Loucy (cell line): ENCODE data around the gene RAPGEF1.
A peak's percentile ranks its signal among the peaks of the same experiment; 100 is the strongest.

ENCODE experiments used
- H2AFZ ChIP-seq: fragments of 200-600 bp; sonication (generic); 2 replicates; pipeline ENCODE4 v1.6.0; 2016; ENCODE audit warnings: antibody characterized with exemption, mild to moderate bottlenecking, low read length, moderate library complexity
- H3F3A ChIP-seq: fragments of 200-600 bp; 2 replicates; pipeline ENCODE4 v1.6.0; 2016; ENCODE audit warnings: antibody characterized with exemption, low read depth, mild to moderate bottlenecking
- H3K27me3 ChIP-seq: fragments of 200-600 bp; sonication (generic); 2 replicates; pipeline ENCODE4 v1.6.1; 2014; ENCODE audit warnings: low read length, mild to moderate bottlenecking; ENCODE audit not compliant: insufficient read depth, poor library complexity, severe bottlenecking
- H3K36me3 ChIP-seq: fragments of 200-600 bp; sonication (generic); 2 replicates; pipeline ENCODE4 v1.6.1; 2016; ENCODE audit warnings: low read length; ENCODE audit not compliant: insufficient read depth
- H3K4me1 ChIP-seq: fragments of 200-600 bp; sonication (generic); 2 replicates; pipeline ENCODE4 v1.5.1; 2014; ENCODE audit warnings: low read length, mild to moderate bottlenecking; ENCODE audit not compliant: insufficient read depth, poor library complexity, severe bottlenecking
- H3K4me2 ChIP-seq: fragments of 200-600 bp; sonication (generic); 2 replicates; pipeline ENCODE4 v1.6.0; 2014; ENCODE audit warnings: antibody characterized with exemption, low read length, low read depth, mild to moderate bottlenecking; ENCODE audit not compliant: poor library complexity, severe bottlenecking
- H3K4me3 ChIP-seq: fragments of 200-600 bp; sonication (generic); 2 replicates; pipeline ENCODE4 v1.5.1; 2014; ENCODE audit warnings: low read length, mild to moderate bottlenecking, mixed read lengths; ENCODE audit not compliant: poor library complexity, severe bottlenecking
- H3K79me2 ChIP-seq: fragments of 200-600 bp; sonication (generic); 2 replicates; pipeline ENCODE4 v1.6.1; 2014; ENCODE audit warnings: low read length; ENCODE audit not compliant: insufficient read depth
- H3K9ac ChIP-seq: fragments of 200-600 bp; sonication (generic); 2 replicates; pipeline ENCODE4 v1.6.0; 2014; ENCODE audit warnings: mild to moderate bottlenecking, low read depth, low read length, moderate library complexity; ENCODE audit not compliant: poor library complexity, severe bottlenecking
- H3K9me2 ChIP-seq: fragments of 200-600 bp; sonication (generic); replicated peaks from 2 replicates; pipeline ENCODE4 v1.6.1; 2016; ENCODE audit warnings: low read depth, low read length, mixed read lengths
- H3K9me3 ChIP-seq: fragments of 200-600 bp; sonication (generic); 2 replicates; pipeline ENCODE4 v1.6.1; 2014; ENCODE audit warnings: mild to moderate bottlenecking, antibody characterized with exemption, low read length, low read depth; ENCODE audit not compliant: insufficient read depth
- H4K20me1 ChIP-seq: fragments of 200-600 bp; sonication (generic); 2 replicates; pipeline ENCODE4 v1.6.0; 2014; ENCODE audit warnings: antibody characterized with exemption, low read length, mild to moderate bottlenecking; ENCODE audit not compliant: insufficient read depth, poor library complexity, severe bottlenecking
- EZH2phosphoT487 ChIP-seq: fragments of 200-600 bp; IDR thresholded peaks from 2 replicates; pipeline ENCODE4 v1.6.1; 2018; ENCODE audit warnings: antibody characterized with exemption, mild to moderate bottlenecking, moderate library complexity, borderline replicate concordance
- TF ChIP-seq, protein P1 (sequence below): fragments of 200-600 bp; sonication (generic); conservative IDR thresholded peaks from 2 replicates; pipeline ENCODE4 v1.5.1; 2014; ENCODE audit warnings: mild to moderate bottlenecking, antibody characterized with exemption, low read length

Gene RAPGEF1

DNA sequence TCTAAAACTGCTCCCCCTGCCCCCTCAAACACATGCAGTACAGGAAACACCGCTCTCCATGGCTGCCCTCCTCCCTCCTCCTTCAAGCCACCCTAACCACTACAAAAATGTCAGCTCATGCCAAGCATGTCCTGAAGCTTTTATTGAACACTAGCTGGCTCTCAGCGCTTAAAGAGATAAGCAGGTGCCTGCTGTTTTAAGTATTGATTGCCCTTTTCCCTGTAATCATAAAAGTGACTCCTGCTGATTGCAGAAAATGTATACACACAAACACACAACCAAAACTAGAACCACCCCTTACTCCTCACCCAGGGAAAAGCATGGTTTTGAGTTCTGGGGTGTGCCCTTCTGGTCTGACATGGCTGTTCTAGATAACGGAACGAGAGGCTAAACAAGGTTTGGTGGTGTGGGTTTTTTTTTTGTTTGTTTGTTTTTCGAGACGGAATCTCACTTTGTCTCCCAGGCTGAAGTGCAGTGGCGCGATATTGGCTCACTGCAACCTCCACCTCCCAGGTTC lies 205.1 kb downstream of the RAPGEF1 start:
- Histone ChIP-seq H3K27me3 (no peaks in the 10 kb centered on the region), H3K9ac (no peak overlapping the region)
- no peak for TF ChIP-seq EZH2phosphoT487
- TF ChIP-seq, protein P1, sequence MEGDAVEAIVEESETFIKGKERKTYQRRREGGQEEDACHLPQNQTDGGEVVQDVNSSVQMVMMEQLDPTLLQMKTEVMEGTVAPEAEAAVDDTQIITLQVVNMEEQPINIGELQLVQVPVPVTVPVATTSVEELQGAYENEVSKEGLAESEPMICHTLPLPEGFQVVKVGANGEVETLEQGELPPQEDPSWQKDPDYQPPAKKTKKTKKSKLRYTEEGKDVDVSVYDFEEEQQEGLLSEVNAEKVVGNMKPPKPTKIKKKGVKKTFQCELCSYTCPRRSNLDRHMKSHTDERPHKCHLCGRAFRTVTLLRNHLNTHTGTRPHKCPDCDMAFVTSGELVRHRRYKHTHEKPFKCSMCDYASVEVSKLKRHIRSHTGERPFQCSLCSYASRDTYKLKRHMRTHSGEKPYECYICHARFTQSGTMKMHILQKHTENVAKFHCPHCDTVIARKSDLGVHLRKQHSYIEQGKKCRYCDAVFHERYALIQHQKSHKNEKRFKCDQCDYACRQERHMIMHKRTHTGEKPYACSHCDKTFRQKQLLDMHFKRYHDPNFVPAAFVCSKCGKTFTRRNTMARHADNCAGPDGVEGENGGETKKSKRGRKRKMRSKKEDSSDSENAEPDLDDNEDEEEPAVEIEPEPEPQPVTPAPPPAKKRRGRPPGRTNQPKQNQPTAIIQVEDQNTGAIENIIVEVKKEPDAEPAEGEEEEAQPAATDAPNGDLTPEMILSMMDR = no peak

DNA sequence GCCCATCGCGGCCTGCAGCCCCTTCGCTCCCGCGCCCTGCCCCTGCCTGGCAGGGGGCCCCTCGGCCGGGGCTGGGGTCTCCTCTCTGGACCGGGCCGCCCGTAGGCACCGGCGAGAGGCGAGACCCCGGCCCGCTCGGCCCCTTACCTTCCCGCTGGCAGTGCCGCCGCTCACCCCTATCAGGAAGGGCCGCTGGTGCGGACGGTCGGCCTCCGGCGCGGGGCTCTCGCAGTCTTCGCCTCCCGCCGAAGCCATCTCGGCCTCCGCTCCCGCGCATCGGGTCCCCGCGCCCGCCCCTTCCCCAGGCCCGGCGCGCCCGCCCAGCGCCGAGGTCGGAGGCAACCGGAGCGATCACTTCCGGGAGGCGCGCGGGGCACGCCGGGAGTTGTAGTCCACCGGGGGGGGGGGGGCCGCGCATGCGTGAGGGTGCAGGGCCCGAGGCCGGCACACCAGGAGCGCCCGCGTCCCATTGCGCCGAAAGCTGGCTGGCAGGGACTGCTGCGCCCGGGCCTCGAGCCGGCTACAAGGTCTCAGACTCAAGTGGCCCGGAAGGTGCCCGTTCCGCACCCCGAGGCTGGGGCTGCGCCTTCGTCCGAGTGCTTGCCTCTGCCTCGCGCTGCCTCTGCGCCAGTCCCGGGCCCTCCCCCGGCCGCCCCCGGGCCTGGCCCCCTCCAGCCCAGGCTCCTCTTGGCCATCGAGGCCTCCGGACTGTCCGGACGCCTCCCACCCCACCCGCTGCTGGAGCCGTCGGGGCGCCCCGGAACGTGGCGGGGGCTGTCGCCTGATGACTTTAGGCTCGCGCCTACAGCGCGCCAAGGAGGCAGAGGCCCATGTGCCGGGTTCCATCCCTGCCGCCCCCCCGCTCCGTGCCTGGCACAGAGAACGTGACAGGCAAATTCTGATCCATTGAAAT lies 208.7 kb downstream of the RAPGEF1 start, which contains the start of gene UCK1:
Gene UCK1, minus strand, starts transcription at position 344 of the 913 bp plus-strand sequence. Its CDS starts 89 bp downstream, at position 255.
- peak within 1 kb of the TSS; percentile 64; the same call in 1 of the 2 replicates for H2AFZ ChIP-seq

More for the DNA sequence above, 205.1 kb downstream of the RAPGEF1 start:
- Histone ChIP-seq H3K9me3 (no peaks in the 10 kb centered on the region), H3K79me2 (peaks cover 13% of the 10 kb centered on the region), H3K36me3 (no peaks in the 10 kb centered on the region), H3K9me2 (no peaks in the 10 kb centered on the region), H3K4me2 (peak overlapping the region; percentile 61), H3K4me1 (peaks cover 17% of the 10 kb centered on the region), H2AFZ (peak overlapping the region; percentile 10; the same call in 1 of the 2 replicates), H3K4me3 (peak overlapping the region; percentile 1), H4K20me1 (peaks cover 4% of the 10 kb centered on the region), H3F3A (no peaks in the 10 kb centered on the region)

DNA sequence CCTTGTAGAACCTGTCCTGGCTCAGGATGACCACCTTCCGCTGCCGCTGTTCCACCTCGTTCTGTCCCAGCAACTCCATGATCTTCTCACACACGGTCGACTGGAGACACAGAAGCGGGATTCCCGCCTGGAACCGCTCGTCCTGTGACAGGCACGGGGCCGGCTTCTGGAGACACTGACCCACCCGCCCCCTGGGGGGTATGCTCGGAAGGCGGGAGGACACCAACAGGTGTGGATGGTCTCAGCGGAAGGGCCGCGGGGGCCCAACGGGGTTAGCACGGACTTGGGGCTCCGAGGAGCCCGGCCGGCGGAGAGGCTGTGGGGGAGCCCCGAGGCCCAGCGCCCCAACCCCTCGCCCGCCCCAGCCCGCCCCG lies 209.3 kb downstream of the RAPGEF1 start:
- H3K9ac ChIP-seq = peak overlapping the region; percentile 77
- H3F3A ChIP-seq = no peaks in the 10 kb centered on the region
- H3K9me2 ChIP-seq = no peaks in the 10 kb centered on the region
- peaks cover 4% of the 10 kb centered on the region for H4K20me1 ChIP-seq
- H3K4me3 ChIP-seq = peak overlapping the region; percentile 76
- H2AFZ ChIP-seq = no peak overlapping the region; the same call in 1 of the 2 replicates
- TF ChIP-seq EZH2phosphoT487 = no peak
- TF ChIP-seq, protein P1 = 0 out of 2 replicates have a peak, but pooled peaks have one; percentile 16
- peaks cover 5% of the 10 kb centered on the region; the same call in 1 of the 2 replicates for H3K36me3 ChIP-seq
- peaks cover 27% of the 10 kb centered on the region for H3K79me2 ChIP-seq
- H3K27me3 ChIP-seq = no peaks in the 10 kb centered on the region
- peak overlapping the region; percentile 79 for H3K4me2 ChIP-seq
- H3K4me1 ChIP-seq = peaks cover 19% of the 10 kb centered on the region
- no peaks in the 10 kb centered on the region for H3K9me3 ChIP-seq

More for the DNA sequence above, 208.7 kb downstream of the RAPGEF1 start, which contains the start of gene UCK1:
- Histone ChIP-seq H3F3A (no peaks in the 10 kb centered on the region), H3K79me2 (peaks cover 27% of the 10 kb centered on the region), H3K4me3 (peak within 1 kb of the TSS; percentile 76), H3K4me2 (peak within 1 kb of the TSS; percentile 79), H3K36me3 (peaks cover 5% of the 10 kb centered on the region; the same call in 1 of the 2 replicates), H4K20me1 (peaks cover 4% of the 10 kb centered on the region), H3K9me2 (no peaks in the 10 kb centered on the region), H3K27me3 (no peaks in the 10 kb centered on the region), H3K9ac (peak within 1 kb of the TSS; percentile 77), H3K4me1 (peaks cover 19% of the 10 kb centered on the region), H3K9me3 (no peaks in the 10 kb centered on the region)
- no peak for TF ChIP-seq EZH2phosphoT487
- TF ChIP-seq, protein P1 = no peak
